Breast epithelium (tissue), 4 donors: Measurements from ENCODE around the gene OR4E2. TPM values are rescaled to one million over a fixed set of nuclear protein-coding genes. Genes with fewer than 3 reads are reported as not detected.

Experiments
- DNase-seq, 2 donors: peaks; one replicate each; pipeline ENCODE4 v3.0.0-alpha.2; 2019; ENCODE audit warnings: low spot score in 2 of 2
- H3K27ac ChIP-seq, 2 donors: fragments of 200-600 bp; sonication (generic) in 1 of 2; one replicate each; pipeline ENCODE4 v1.5.1; 2016 to 2019; ENCODE audit warnings: mild to moderate bottlenecking in 1 of 2
- H3K27me3 ChIP-seq, 2 donors: fragments of 200-600 bp; sonication (generic) in 1 of 2; one replicate each; pipeline versions ENCODE4 v1.5.1 to v1.6.0; 2017 to 2019; ENCODE audit warnings: control low read depth in 1 of 2, mild to moderate bottlenecking in 1 of 2
- H3K36me3 ChIP-seq: fragments of 200-600 bp; one replicate; pipeline ENCODE4 v1.5.1; 2019
- H3K4me1 ChIP-seq, 2 donors: fragments of 200-600 bp; sonication (generic); one replicate each; pipeline ENCODE4 v1.5.1; 2016 to 2019; ENCODE audit warnings: control low read depth in 1 of 2
- H3K4me3 ChIP-seq, 3 donors: fragments of 200-600 bp; sonication (generic); 1 replicate in 2 of 3; 2 replicates in 1 of 3; pipeline ENCODE4 v1.5.1; 2016 to 2019; ENCODE audit warnings: mild to moderate bottlenecking in 3 of 3, moderate library complexity in 2 of 3
- H3K9me3 ChIP-seq, 2 donors: fragments of 200-600 bp; sonication (generic) in 1 of 2; one replicate each; pipeline ENCODE4 v1.5.1; 2016 to 2019; ENCODE audit warnings: control low read depth in 1 of 2
- CTCF ChIP-seq, 3 donors: fragments of 450-650 bp; IDR thresholded peaks; one replicate each; pipeline ENCODE4 v1.5.1; 2016 to 2017; ENCODE audit warnings: antibody characterized with exemption in 3 of 3, mild to moderate bottlenecking in 3 of 3, moderate library complexity in 3 of 3
- POLR2A ChIP-seq: fragments of 450-650 bp; IDR thresholded peaks from one replicate; pipeline ENCODE4 v1.6.1; 2016; ENCODE audit warnings: antibody characterized with exemption, mild to moderate bottlenecking, moderate library complexity
- POLR2AphosphoS5 ChIP-seq, 3 donors: sonication (generic); formaldehyde crosslinking; IDR thresholded peaks; one replicate each; pipeline ENCODE4 v1.6.1; 2017; ENCODE audit warnings: antibody characterized with exemption in 3 of 3
- intact Hi-C: fragments of 100-400 bp; cut with DNase I; formaldehyde crosslinking; loops from one replicate; pipeline ENCODE4 v1.15.1; 2023; ENCODE audit warnings: low total_unique reads
- total RNA-seq, 3 donors: library from RNA; depleted of rRNA; stranded (reverse); fragments of >200 nt; gene quantifications; one replicate each; pipeline ENCODE4 v1.1.0, GENCODE V29; 2016

OR4E2 gene
- total RNA-seq, 3 donors from 2014 or later: not detected

GRCh38 chr14:21652209-21652808 is 1.3 kb upstream of the OR4E2 start:
- intact Hi-C loops: no loop called here
- H3K27me3 ChIP-seq: no peaks in the 10 kb centered on the region
- peaks cover 0 to 5% of the 10 kb centered on the region in 2 donors for H3K9me3 ChIP-seq
- no peak for DNase-seq
- TF ChIP-seq CTCF (IDR thresholded peaks at IDR 0.05) (no peak), POLR2AphosphoS5 (IDR thresholded peaks at IDR 0.05) (no peak), POLR2A (no peak)
- H3K36me3 ChIP-seq: no peaks in the 10 kb centered on the region
- no peak overlapping the region for H3K4me3 ChIP-seq
- H3K27ac ChIP-seq: no peak overlapping the region
- no peaks in the 10 kb centered on the region for H3K4me1 ChIP-seq

- intact Hi-C loops: no loop called here
- no peaks in the 10 kb centered on the region for H3K36me3 ChIP-seq
- no peak for TF ChIP-seq CTCF (IDR thresholded peaks at IDR 0.05)
- TF ChIP-seq POLR2A: no peak
- no peak for TF ChIP-seq POLR2AphosphoS5 (IDR thresholded peaks at IDR 0.05)
- no peak for DNase-seq
- H3K4me3 ChIP-seq: no peak overlapping the region
- no peaks in the 10 kb centered on the region for H3K9me3 ChIP-seq
- H3K27me3 ChIP-seq: no peaks in the 10 kb centered on the region
- H3K27ac ChIP-seq: no peak overlapping the region
- H3K4me1 ChIP-seq: no peaks in the 10 kb centered on the region
These were observed 580 bp downstream of the OR4E2 start for GRCh38 chr14:21654215-21654614.

GRCh38 chr14:21656980-21657379 is 3.3 kb downstream of the OR4E2 start:
- Histone ChIP-seq H3K27me3 (no peaks in the 10 kb centered on the region), H3K4me1 (no peaks in the 10 kb centered on the region), H3K27ac (no peak overlapping the region), H3K36me3 (no peaks in the 10 kb centered on the region), H3K9me3 (no peaks in the 10 kb centered on the region), H3K4me3 (no peak overlapping the region)
- no peak for DNase-seq
- intact Hi-C loops: no loop called here
- TF ChIP-seq POLR2A (no peak), POLR2AphosphoS5 (IDR thresholded peaks at IDR 0.05) (no peak), CTCF (IDR thresholded peaks at IDR 0.05) (no peak)

- H3K4me1 ChIP-seq: no peaks in the 10 kb centered on the region
- no peak for DNase-seq
- H3K4me3 ChIP-seq: no peak overlapping the region
- no peaks in the 10 kb centered on the region for H3K36me3 ChIP-seq
- intact Hi-C loops: no loop called here
- H3K27ac ChIP-seq: no peak overlapping the region
- H3K27me3 ChIP-seq: no peaks in the 10 kb centered on the region
- TF ChIP-seq POLR2A (no peak), POLR2AphosphoS5 (IDR thresholded peaks at IDR 0.05) (no peak), CTCF (IDR thresholded peaks at IDR 0.05) (no peak)
- peaks cover 0 to 5% of the 10 kb centered on the region in 2 donors for H3K9me3 ChIP-seq
These were observed 14.7 kb downstream of the OR4E2 start for GRCh38 chr14:21668377-21668776.

DNA sequence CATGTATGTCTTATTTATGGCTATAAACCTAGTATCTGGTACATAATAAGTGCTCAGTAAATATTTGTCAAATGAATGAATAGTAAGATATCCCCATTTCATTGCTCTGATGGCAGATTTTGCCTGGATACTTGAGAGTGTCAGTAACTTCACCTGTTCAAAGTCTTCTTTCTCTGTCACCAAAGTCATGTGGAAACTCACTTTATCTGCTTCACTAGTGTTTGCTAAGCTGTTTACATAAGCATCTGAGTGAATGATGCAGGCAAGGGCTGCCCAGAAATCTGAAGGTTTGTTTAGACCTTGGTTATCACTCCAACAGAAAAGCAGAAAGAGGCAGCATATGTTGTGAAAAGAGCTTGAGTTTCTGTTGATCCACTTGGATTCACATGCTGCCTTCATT is 15.6 kb downstream of the OR4E2 start:
- H3K27ac ChIP-seq: no peak overlapping the region
- no peak overlapping the region for H3K4me3 ChIP-seq
- DNase-seq: no peak
- no peaks in the 10 kb centered on the region for H3K36me3 ChIP-seq
- intact Hi-C loops: no loop called here
- H3K9me3 ChIP-seq: no peaks in the 10 kb centered on the region
- TF ChIP-seq POLR2A: no peak
- no peak for TF ChIP-seq POLR2AphosphoS5 (IDR thresholded peaks at IDR 0.05)
- no peak for TF ChIP-seq CTCF (IDR thresholded peaks at IDR 0.05)
- H3K4me1 ChIP-seq: no peaks in the 10 kb centered on the region
- no peaks in the 10 kb centered on the region for H3K27me3 ChIP-seq
